Superior temporal gyrus (tissue), 1 donor: ENCODE results near the gene PLD4.
"Not testable (repeated sequence)": the region's sequence is repeated elsewhere in the genome, so short reads cannot be mapped to it uniquely, and the experiment has no call there.

ENCODE experiments used
- DNase-seq: peaks from one replicate; pipeline ENCODE4 v3.0.0-alpha.2; 2016; ENCODE audit errors: extremely low spot score

The PLD4 gene

GRCh38 chr14:104885973-104886689 is 38.5 kb upstream of the PLD4 start:
- no peak for DNase-seq

- no peak for DNase-seq
These were observed 37.7 kb upstream of the PLD4 start for GRCh38 chr14:104886690-104887622.

- no peak for DNase-seq
These were observed 36.8 kb upstream of the PLD4 start for GRCh38 chr14:104887623-104888488.

GRCh38 chr14:104888489-104889374 is 35.9 kb upstream of the PLD4 start:
- DNase-seq, result no peak

GRCh38 chr14:104889375-104889757 is 35.3 kb upstream of the PLD4 start:
- no peak for DNase-seq

GRCh38 chr14:104890292-104890691 is 34.4 kb upstream of the PLD4 start:
- DNase-seq, result not testable (repeated sequence)

- DNase-seq, result no peak
These were observed 33.5 kb upstream of the PLD4 start for GRCh38 chr14:104891121-104891551.

GRCh38 chr14:104891664-104892530 is 32.8 kb upstream of the PLD4 start:
- no peak for DNase-seq

- DNase-seq, result no peak
These were observed 31.9 kb upstream of the PLD4 start for GRCh38 chr14:104892531-104893434.

- DNase-seq, result no peak
These were observed 31.1 kb upstream of the PLD4 start for GRCh38 chr14:104893435-104894207.

GRCh38 chr14:104894331-104895206 is 30.1 kb upstream of the PLD4 start:
- no peak for DNase-seq

GRCh38 chr14:104895207-104895785 is 29.4 kb upstream of the PLD4 start:
- no peak for DNase-seq

GRCh38 chr14:104895786-104896661 is 28.7 kb upstream of the PLD4 start:
- DNase-seq, result no peak

GRCh38 chr14:104897330-104898194 is 27.1 kb upstream of the PLD4 start:
- DNase-seq, result no peak

GRCh38 chr14:104898195-104898558 is 26.5 kb upstream of the PLD4 start:
- DNase-seq, result no peak
